Common myeloid progenitor, CD34-positive (primary cell): ENCODE data around the gene PRKCH.

Experiments used
- CTCF ChIA-PET: fragments of 350-600 bp; sonication (Branson Sonifier 250); formaldehyde crosslinking; loops from one replicate; lab custom pipeline; 2021; ENCODE audit warnings: antibody characterized with exemption; lab: Charles Lee
- POLR2A ChIA-PET: fragments of 350-600 bp; sonication (Branson Sonifier 250); formaldehyde crosslinking; loops from one replicate; lab custom pipeline; 2021; ENCODE audit warnings: antibody characterized with exemption; lab: Charles Lee
- DNase-seq, 3 donors: peaks; one replicate each; pipeline versions ENCODE4 v3.0.0 to v3.0.0-alpha.2; 2013
- H3K27ac ChIP-seq, 2 experiments: 1 replicate in 1 of 2; 2 replicates in 1 of 2; pipeline ENCODE4 v1.7.0; 2013; ENCODE audit warnings: inconsistent platforms in 2 of 2, low read length in 2 of 2, mild to moderate bottlenecking in 2 of 2, low read depth in 1 of 2, moderate library complexity in 1 of 2; ENCODE audit not compliant: severe bottlenecking in 2 of 2, insufficient read depth in 1 of 2, poor library complexity in 1 of 2
- H3K27me3 ChIP-seq, 5 experiments: replicated peaks in 2 of 5; 1 replicate in 3 of 5; 2 replicates in 2 of 5; pipeline versions ENCODE4 v1.6.1 to v1.7.0; 2013; ENCODE audit warnings: low read length in 4 of 5, mild to moderate bottlenecking in 2 of 5, moderate library complexity in 2 of 5, inconsistent platforms in 1 of 5; ENCODE audit not compliant: insufficient read depth in 5 of 5, control insufficient read depth in 4 of 5
- H3K36me3 ChIP-seq, 4 experiments: 1 replicate in 2 of 4; 2 replicates in 2 of 4; pipeline versions ENCODE4 v1.6.1 to v1.7.0; 2013; ENCODE audit warnings: low read length in 3 of 4, control low read depth in 1 of 4, mild to moderate bottlenecking in 1 of 4; ENCODE audit not compliant: control insufficient read depth in 4 of 4, insufficient read depth in 4 of 4
- H3K4me1 ChIP-seq, 4 experiments: 1 replicate in 3 of 4; 2 replicates in 1 of 4; pipeline versions ENCODE4 v1.6.1 to v1.7.1; 2013; ENCODE audit warnings: low read length in 3 of 4, mild to moderate bottlenecking in 3 of 4, control low read depth in 1 of 4, inconsistent platforms in 1 of 4, moderate library complexity in 1 of 4; ENCODE audit not compliant: control insufficient read depth in 4 of 4, insufficient read depth in 4 of 4; ENCODE audit errors: control extremely low read depth in 1 of 4
- H3K4me3 ChIP-seq, 7 experiments: 1 replicate in 4 of 7; 2 replicates in 3 of 7; pipeline versions ENCODE4 v1.5.1 to v1.7.0; 2013; ENCODE audit warnings: mild to moderate bottlenecking in 7 of 7, low read length in 6 of 7, moderate library complexity in 6 of 7, inconsistent platforms in 2 of 7, low read depth in 2 of 7, control low read depth in 1 of 7; ENCODE audit not compliant: insufficient read depth in 4 of 7, control insufficient read depth in 1 of 7; ENCODE audit errors: extremely low read depth in 1 of 7
- H3K9me3 ChIP-seq, 5 experiments: 1 replicate in 4 of 5; 2 replicates in 1 of 5; pipeline versions ENCODE4 v1.6.1 to v1.7.1; 2013; ENCODE audit warnings: low read length in 4 of 5, mild to moderate bottlenecking in 2 of 5, inconsistent platforms in 1 of 5, low read depth in 1 of 5, moderate library complexity in 1 of 5; ENCODE audit not compliant: control insufficient read depth in 4 of 5, insufficient read depth in 2 of 5; ENCODE audit errors: control extremely low read depth in 1 of 5
- WGBS: methylation state at CpG from one replicate; pipeline ENCODE4 v1.1.5; 2013; ENCODE audit not compliant: insufficient coverage; 5-methylcytosine and 5-hydroxymethylcytosine counted together

Gene PRKCH

GRCh38 chr14:61470961-61471293 lies 149.5 kb downstream of the PRKCH start:
- no peaks in the 10 kb centered on the region for H3K27me3 ChIP-seq
- no peak for DNase-seq
- peak overlapping the region in 1 of 2 experiments; percentile 39 for H3K27ac ChIP-seq
- POLR2A ChIA-PET: interaction anchor here (1.3 to 2.0 kb wide), 2 partner anchors 10 to 248 kb away, joined by 4 to 6 read pairs; no protein-coding TSS in a partner anchor
- peak overlapping the region in 2 of 7 experiments; percentile 9 to 38 for H3K4me3 ChIP-seq
- H3K9me3 ChIP-seq: no peaks in the 10 kb centered on the region
- 71% methylated on average over 1 of the region's 3 CpGs for WGBS
- CTCF ChIA-PET: interaction anchor here (0.6 to 3.9 kb wide), 13 partner anchors 9 to 367 kb away, joined by 3 to 28 read pairs (median 4); partner anchors contain the start of gene SNAPC1
- H3K36me3 ChIP-seq: peaks cover 0 to 2% (median 0%) of the 10 kb centered on the region in 4 experiments
- H3K4me1 ChIP-seq: peaks cover 41 to 87% (median 65%) of the 10 kb centered on the region in 4 experiments

DNA sequence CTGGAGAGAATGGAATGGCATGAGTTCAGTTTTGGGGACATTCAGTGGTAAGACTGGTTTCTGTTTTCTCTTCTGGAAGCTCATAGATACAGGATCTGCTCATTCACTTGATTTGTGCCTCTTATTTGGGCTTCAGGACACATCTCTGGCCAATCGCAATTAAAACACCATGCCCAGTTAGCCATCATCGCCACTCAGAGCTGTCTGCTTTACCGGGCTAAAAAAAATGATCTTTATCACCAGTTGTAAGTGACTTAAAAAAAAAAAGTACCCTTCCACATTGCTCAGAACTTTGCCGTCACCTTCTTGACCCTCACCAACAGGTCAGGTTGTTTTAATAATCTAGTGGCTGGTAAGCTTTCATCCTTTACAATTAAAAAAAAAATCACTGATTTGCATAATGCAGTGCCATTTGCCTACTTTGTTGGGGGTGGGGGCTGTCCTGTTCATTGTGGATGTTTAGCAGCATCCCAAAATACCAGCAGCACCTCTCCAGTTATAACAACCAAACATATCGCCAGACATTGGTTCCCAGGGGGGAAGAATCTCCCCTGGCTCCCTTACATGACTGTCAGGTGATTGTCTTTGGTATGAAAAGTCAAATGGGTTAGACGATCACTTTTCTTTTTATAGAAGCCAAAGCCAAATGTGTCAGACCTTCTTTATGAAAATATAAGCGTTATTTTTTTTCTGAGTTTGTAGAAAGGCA lies 150.1 kb downstream of the PRKCH start:
- WGBS: 36% methylated on average over 5 of the region's 7 CpGs
- DNase-seq: no peak
- CTCF ChIA-PET: interaction anchor here (0.6 to 3.9 kb wide), 16 partner anchors 9 to 366 kb away, joined by 3 to 28 read pairs (median 3); partner anchors contain the start of gene SNAPC1
- H3K36me3 ChIP-seq: peaks cover 0 to 2% (median 0%) of the 10 kb centered on the region in 4 experiments
- H3K4me3 ChIP-seq: peak overlapping the region in 6 of 7 experiments; percentile 44 to 76 (median 60)
- POLR2A ChIA-PET: interaction anchor here (0.6 to 2.0 kb wide), 6 partner anchors 9 to 263 kb away, joined by 3 to 7 read pairs (median 4); no protein-coding TSS in a partner anchor
- H3K27ac ChIP-seq: peak overlapping the region; percentile 20 to 72
- peaks cover 46 to 89% (median 69%) of the 10 kb centered on the region in 4 experiments for H3K4me1 ChIP-seq
- H3K9me3 ChIP-seq: no peaks in the 10 kb centered on the region
- no peaks in the 10 kb centered on the region for H3K27me3 ChIP-seq

DNA sequence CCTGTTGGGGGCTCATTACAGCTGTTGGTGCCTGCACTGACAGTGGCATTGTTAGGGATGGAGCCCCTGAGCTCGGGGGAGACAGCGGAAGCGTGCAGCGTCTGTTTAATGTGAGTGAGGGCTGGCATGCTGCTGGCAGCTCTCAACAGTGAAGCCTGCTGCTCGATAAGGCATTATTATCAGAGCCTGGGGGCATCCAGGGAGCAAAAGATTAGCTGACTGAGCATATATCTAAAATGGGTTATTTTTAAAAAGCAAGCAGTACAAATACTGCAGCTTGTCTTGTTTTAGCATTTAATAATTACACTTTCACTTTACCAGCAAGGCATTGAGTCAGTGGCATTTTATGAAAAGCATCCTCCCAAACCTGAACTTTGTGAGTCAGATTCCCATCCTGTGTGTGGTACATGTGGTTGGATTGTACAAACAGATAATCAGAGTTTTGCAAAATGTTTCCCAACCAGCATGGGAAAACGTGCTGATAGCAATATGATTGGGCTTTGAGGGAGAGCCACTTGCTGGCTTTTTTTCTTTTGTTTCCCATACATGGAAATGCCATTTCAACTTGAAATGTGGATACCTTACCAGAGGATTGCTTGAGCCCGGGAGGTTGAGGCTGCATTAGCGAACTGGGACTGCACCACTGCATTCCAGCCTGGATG lies 150.8 kb downstream of the PRKCH start:
- DNase-seq: peak; percentile 83 to 91 (median 88)
- POLR2A ChIA-PET: interaction anchor here (0.6 to 2.0 kb wide), 5 partner anchors 8 to 262 kb away, joined by 3 to 7 read pairs (median 3); no protein-coding TSS in a partner anchor
- 15% methylated on average over 8 of the region's 8 CpGs for WGBS
- H3K4me1 ChIP-seq: peaks cover 48 to 89% (median 73%) of the 10 kb centered on the region in 4 experiments
- CTCF ChIA-PET: interaction anchor here (0.6 to 3.9 kb wide), 9 partner anchors 8 to 365 kb away, joined by 3 to 28 read pairs (median 3); no protein-coding TSS in a partner anchor
- no peaks in the 10 kb centered on the region for H3K36me3 ChIP-seq
- H3K4me3 ChIP-seq: peak overlapping the region in 6 of 7 experiments; percentile 44 to 76 (median 60)
- H3K9me3 ChIP-seq: no peaks in the 10 kb centered on the region
- no peaks in the 10 kb centered on the region for H3K27me3 ChIP-seq
- peak overlapping the region; percentile 20 to 72 for H3K27ac ChIP-seq

DNA sequence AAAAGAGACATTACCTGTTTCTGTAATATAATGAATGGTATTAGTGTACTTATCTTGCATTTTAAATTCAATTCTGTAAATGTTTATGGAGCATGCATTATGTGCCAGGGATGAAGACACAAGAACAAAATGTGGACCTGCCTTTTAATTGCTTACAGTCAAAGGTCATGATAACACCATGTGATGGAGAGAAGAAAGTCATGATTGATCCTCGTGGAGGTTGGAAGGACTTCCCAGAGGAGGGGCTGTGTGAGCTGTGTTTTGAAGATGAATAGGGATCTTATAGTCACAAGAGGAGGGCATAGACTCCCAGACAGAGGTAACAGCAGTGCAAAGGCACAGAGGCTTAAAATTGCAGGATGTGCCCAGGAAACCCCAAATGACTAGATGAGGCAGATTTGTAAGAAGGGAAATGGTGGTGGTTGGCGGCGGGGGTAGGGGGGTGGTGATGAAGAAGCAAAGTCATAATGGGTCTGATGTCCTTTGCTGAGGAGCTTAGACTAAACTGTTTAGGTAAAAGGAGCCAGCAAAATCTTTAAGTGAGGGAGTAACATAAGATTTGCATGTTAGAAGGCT lies 151.5 kb downstream of the PRKCH start:
- Histone ChIP-seq H3K4me3 (peak overlapping the region in 3 of 7 experiments; percentile 12 to 76 (median 69)), H3K9me3 (no peaks in the 10 kb centered on the region), H3K4me1 (peaks cover 48 to 89% (median 74%) of the 10 kb centered on the region in 4 experiments), H3K27me3 (no peaks in the 10 kb centered on the region), H3K27ac (peak overlapping the region in 1 of 2 experiments; percentile 72), H3K36me3 (no peaks in the 10 kb centered on the region)
- CTCF ChIA-PET: interaction anchor here (0.9 to 3.9 kb wide), 2 partner anchors 86 to 257 kb away, joined by 3 to 28 read pairs; no protein-coding TSS in a partner anchor
- peak; percentile 38 to 75 (median 70) for DNase-seq
- POLR2A ChIA-PET: no interaction called here
- 4% methylated on average over 3 of the region's 3 CpGs for WGBS

- CTCF ChIA-PET: interaction anchor here (0.7 to 3.5 kb wide), 6 partner anchors 49 to 288 kb away, joined by 3 to 12 read pairs (median 4); partner anchors contain the start of gene SNAPC1
- Histone ChIP-seq H3K4me1 (peaks cover 55 to 98% (median 85%) of the 10 kb centered on the region in 4 experiments), H3K27ac (no peak overlapping the region)
Measured at GRCh38 chr14:61474015-61474414, 152.6 kb downstream of the PRKCH start.

DNA sequence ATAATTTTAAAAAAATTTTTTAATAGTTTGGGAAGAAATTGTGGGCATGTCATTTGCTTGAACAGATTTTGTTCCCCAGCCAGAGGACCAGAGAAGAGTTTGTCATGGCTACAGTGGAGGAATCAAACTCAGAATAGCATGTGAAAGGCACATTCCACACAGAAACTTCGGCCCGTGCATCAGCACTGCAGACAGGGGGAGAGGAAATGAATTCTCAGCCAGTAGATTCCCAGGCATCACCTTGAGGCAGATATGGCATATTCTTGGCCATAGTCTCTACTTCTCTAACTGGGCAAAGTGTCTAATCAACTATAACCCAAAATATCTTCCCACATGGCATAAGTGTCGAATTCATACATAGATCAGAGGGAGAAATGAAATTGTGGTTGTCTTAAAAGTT lies 153.3 kb downstream of the PRKCH start:
- no peaks in the 10 kb centered on the region for H3K36me3 ChIP-seq
- peaks cover 61 to 98% (median 89%) of the 10 kb centered on the region in 4 experiments for H3K4me1 ChIP-seq
- no peak overlapping the region for H3K27ac ChIP-seq
- H3K9me3 ChIP-seq: no peaks in the 10 kb centered on the region
- ChIA-PET POLR2A (no interaction called here), CTCF (interaction anchor here (0.7 to 4.2 kb wide), 15 partner anchors 8 to 287 kb away, joined by 3 to 24 read pairs (median 4); partner anchors contain the start of gene SNAPC1)
- WGBS: 88% methylated on average over 2 of the region's 3 CpGs
- DNase-seq: no peak
- H3K27me3 ChIP-seq: no peaks in the 10 kb centered on the region
- peak overlapping the region in 1 of 7 experiments; percentile 16 for H3K4me3 ChIP-seq

More at GRCh38 chr14:61474015-61474414, 152.6 kb downstream of the PRKCH start:
- Histone ChIP-seq H3K36me3 (no peaks in the 10 kb centered on the region), H3K4me3 (peak overlapping the region in 1 of 7 experiments; percentile 3), H3K27me3 (no peaks in the 10 kb centered on the region), H3K9me3 (no peaks in the 10 kb centered on the region)
- 0% methylated on average over 1 of the region's 1 CpG for WGBS
- POLR2A ChIA-PET: no interaction called here
- peak in 2 of 3 donors; percentile 35 to 42 for DNase-seq
